ENCODE results near the gene ULBP1.
A peak's percentile ranks its signal among the peaks of the same experiment; 100 is the strongest.
"Not testable (repeated sequence)": the region's sequence is repeated elsewhere in the genome, so short reads cannot be mapped to it uniquely, and the experiment has no call there.

Gene ULBP1

GRCh38 chr6:149925253-149925973 is 38.3 kb upstream of the ULBP1 start:
- H3K27me3 Mint-ChIP-seq (ENCODE audit: low read depth) = peaks cover 89% of the 10 kb centered on the region
- DNase-seq (ENCODE audit: low spot score) = no peak
- H3K27ac Mint-ChIP-seq = no peak overlapping the region

DNA sequence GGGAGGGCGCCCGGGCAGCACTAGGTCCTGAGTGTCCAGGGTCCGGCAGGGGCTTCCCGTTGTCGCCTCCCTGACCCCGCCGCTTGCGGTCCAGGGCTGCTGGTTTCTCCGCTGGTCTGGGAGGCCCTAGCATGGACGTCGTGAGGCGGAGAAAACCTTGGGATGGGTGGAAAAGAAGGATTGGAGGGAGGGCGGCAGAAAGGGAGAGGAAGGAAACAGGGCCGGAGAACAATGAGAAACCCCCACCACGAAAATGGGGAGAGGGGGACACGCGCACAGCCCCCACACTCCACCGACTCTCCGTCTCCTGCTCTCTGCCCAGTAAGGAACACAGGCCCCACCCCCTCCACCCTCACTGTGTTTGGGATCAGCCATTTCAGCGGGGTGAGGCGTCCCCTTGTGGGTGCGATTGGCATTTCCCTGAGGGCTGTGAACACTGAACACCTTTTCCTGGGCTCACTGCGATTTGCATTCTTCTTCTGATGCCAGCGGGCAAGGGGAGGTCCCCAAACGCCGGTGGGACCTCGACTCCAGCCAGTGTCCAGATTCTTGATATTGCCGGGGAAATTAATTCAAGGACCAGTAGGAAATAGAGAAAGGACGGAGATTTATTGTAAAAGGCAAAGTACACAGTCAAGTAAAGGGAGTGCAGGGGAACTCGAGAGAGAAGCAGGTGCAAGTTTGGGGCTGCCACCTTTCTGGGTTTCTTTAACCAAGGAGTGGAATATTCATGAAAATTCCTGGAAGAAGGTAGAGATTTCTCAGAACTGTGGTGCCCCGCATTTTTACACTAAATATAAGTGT is 37.6 kb upstream of the ULBP1 start:
- Mint-ChIP-seq H3K36me3 (ENCODE audit: low read depth) (no peaks in the 10 kb centered on the region), H3K4me3 (peak overlapping the region; percentile 64), H3K9me3 (no peaks in the 10 kb centered on the region), H3K27me3 (ENCODE audit: low read depth) (peaks cover 87% of the 10 kb centered on the region), H3K4me1 (ENCODE audit: low read depth) (peaks cover 12% of the 10 kb centered on the region), H3K27ac (no peak overlapping the region)
- DNase-seq (ENCODE audit: low spot score) = peak; percentile 71

More at GRCh38 chr6:149925253-149925973, 38.3 kb upstream of the ULBP1 start:
- Mint-ChIP-seq H3K4me1 (ENCODE audit: low read depth) (peaks cover 12% of the 10 kb centered on the region), H3K36me3 (ENCODE audit: low read depth) (no peaks in the 10 kb centered on the region), H3K4me3 (peak overlapping the region; percentile 64), H3K9me3 (no peaks in the 10 kb centered on the region)

- not testable (repeated sequence) for H3K4me3 Mint-ChIP-seq; H3K36me3 Mint-ChIP-seq (ENCODE audit: low read depth); H3K27ac Mint-ChIP-seq; DNase-seq (ENCODE audit: low spot score); H3K9me3 Mint-ChIP-seq
- Mint-ChIP-seq H3K4me1 (ENCODE audit: low read depth) (peaks cover 11% of the 10 kb centered on the region), H3K27me3 (ENCODE audit: low read depth) (peaks cover 87% of the 10 kb centered on the region)
Observed at GRCh38 chr6:149927025-149927424, 36.7 kb upstream of the ULBP1 start.

DNA sequence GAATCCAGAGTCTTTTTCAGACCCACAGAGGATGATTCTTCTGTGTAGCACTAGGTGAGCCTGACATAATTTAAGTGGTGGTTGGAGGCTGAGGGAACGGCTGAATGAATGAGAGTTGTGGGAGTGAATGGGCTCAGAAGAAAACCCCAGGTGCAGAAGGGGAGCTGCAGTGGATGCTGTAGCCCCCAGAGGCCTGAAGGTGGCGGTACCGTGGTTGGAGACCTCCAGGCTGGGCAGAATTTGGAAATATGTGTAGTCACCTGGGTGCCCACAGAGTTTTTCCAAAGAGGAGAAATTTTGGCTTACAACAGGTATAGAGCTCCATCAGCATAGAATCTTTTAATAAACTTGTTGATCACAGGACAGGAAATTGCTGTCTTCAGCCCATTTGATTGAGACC is 34.3 kb upstream of the ULBP1 start:
- Mint-ChIP-seq H3K4me1 (ENCODE audit: low read depth) (peaks cover 5% of the 10 kb centered on the region), H3K36me3 (ENCODE audit: low read depth) (no peaks in the 10 kb centered on the region), H3K27ac (no peak overlapping the region), H3K27me3 (ENCODE audit: low read depth) (peaks cover 82% of the 10 kb centered on the region), H3K4me3 (no peak overlapping the region), H3K9me3 (no peaks in the 10 kb centered on the region)
- no peak for DNase-seq (ENCODE audit: low spot score)

DNA sequence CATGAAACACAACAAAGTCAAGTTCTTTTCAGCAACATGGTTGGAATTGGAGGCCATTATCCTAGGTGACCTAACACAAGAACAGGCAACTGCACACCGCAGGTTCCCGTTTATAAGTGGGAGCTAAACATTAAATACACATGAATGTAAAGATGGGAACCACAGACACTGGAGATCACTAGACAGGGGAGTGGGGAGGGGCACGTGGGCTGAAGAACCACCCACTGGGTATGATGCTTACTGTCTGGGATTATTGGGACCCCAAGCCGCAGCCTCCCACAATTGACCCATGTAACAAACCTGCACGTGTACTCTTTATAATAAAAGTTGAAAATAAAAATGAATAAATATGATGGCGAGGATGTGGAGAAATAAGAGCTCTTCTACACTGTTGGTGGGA is 32.2 kb upstream of the ULBP1 start:
- DNase-seq (ENCODE audit: low spot score) = no peak
- Mint-ChIP-seq H3K4me1 (ENCODE audit: low read depth) (peaks cover 3% of the 10 kb centered on the region), H3K27ac (no peak overlapping the region), H3K36me3 (ENCODE audit: low read depth) (no peaks in the 10 kb centered on the region), H3K9me3 (no peaks in the 10 kb centered on the region), H3K4me3 (no peak overlapping the region), H3K27me3 (ENCODE audit: low read depth) (peaks cover 85% of the 10 kb centered on the region)

GRCh38 chr6:149933036-149933435 is 30.7 kb upstream of the ULBP1 start:
- Mint-ChIP-seq H3K27me3 (ENCODE audit: low read depth) (peaks cover 87% of the 10 kb centered on the region), H3K4me1 (ENCODE audit: low read depth) (peaks cover 3% of the 10 kb centered on the region), H3K4me3 (no peak overlapping the region), H3K36me3 (ENCODE audit: low read depth) (no peaks in the 10 kb centered on the region), H3K27ac (no peak overlapping the region), H3K9me3 (no peaks in the 10 kb centered on the region)
- no peak for DNase-seq (ENCODE audit: low spot score)

DNA sequence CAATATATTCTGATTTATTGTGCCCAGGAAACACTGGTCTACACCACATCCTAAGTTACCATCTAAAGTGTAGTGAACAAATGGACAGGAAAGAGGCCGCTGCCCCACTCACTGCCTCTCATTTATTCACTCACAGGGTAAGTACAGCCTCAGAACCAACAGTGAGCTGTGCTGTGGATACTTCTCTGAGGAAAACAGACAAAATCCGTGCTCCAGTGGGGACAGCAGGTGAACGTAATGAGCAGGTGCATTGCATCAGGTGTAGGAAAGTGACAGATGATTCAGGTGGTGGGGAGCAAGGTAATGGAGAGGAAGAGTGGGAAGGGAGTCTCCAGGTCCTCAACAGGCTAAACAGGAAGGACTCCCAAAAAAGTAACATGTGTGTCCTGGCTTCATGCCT is 30.3 kb upstream of the ULBP1 start:
- H3K27ac Mint-ChIP-seq = no peak overlapping the region
- no peak for DNase-seq (ENCODE audit: low spot score)
- no peaks in the 10 kb centered on the region for H3K36me3 Mint-ChIP-seq (ENCODE audit: low read depth)
- H3K27me3 Mint-ChIP-seq (ENCODE audit: low read depth) = peaks cover 85% of the 10 kb centered on the region
- H3K4me3 Mint-ChIP-seq = no peak overlapping the region
- H3K4me1 Mint-ChIP-seq (ENCODE audit: low read depth) = peaks cover 3% of the 10 kb centered on the region
- H3K9me3 Mint-ChIP-seq = no peaks in the 10 kb centered on the region

DNA sequence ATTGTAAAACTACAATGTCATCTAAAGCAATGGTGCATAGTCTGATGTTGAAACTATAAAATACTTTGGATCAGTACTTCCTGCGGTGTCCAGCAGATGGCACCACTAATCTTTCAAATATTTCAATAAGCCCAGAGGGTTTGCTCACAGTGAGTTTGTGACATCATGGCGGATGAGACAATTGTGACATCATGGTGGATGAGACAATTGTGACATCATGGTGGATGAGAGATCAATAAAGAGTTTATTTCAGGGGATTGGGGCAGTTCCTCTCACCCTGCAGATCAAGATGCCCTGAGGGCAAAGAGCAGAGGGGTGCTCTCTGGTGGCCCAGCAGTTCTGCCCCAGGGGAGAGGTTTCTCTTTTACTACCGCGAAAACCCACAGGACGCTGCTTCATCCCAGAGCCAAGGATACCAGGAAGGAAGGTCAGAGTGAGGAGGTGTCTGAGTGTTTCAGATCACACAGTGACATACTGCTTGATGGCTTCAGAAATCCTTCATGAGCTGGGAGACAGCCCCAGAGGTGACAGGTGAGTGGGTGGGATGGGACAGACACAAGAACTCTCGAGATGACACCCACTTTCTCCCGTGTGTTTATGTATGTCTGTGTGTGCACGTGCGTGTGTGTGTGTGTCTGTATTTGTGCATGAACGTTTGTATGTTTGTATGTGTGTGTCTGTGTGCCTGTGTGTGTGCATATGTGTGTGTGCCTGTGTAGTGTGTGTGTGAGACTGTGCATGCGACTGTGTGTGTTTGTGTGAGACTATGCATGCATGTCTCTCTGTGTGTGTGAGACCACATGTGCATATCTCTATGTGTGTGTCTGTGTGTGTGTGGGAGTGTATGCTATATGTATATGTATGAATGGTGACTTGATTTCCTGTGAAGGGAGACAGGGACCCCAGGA is 29.2 kb upstream of the ULBP1 start:
- Mint-ChIP-seq H3K27ac (no peak overlapping the region), H3K36me3 (ENCODE audit: low read depth) (no peaks in the 10 kb centered on the region), H3K9me3 (no peaks in the 10 kb centered on the region), H3K27me3 (ENCODE audit: low read depth) (peaks cover 82% of the 10 kb centered on the region), H3K4me1 (ENCODE audit: low read depth) (peaks cover 10% of the 10 kb centered on the region), H3K4me3 (no peak overlapping the region)
- DNase-seq (ENCODE audit: low spot score) = peak; percentile 51

- H3K4me1 Mint-ChIP-seq (ENCODE audit: low read depth) = peaks cover 15% of the 10 kb centered on the region
- H3K27ac Mint-ChIP-seq = no peak overlapping the region
- peaks cover 82% of the 10 kb centered on the region for H3K27me3 Mint-ChIP-seq (ENCODE audit: low read depth)
- H3K4me3 Mint-ChIP-seq = no peak overlapping the region
- no peaks in the 10 kb centered on the region for H3K36me3 Mint-ChIP-seq (ENCODE audit: low read depth)
- DNase-seq (ENCODE audit: low spot score) = no peak
- no peaks in the 10 kb centered on the region for H3K9me3 Mint-ChIP-seq
Observed at GRCh38 chr6:149935246-149935645, 28.5 kb upstream of the ULBP1 start.

GRCh38 chr6:149935668-149936067 is 28.1 kb upstream of the ULBP1 start:
- H3K4me1 Mint-ChIP-seq (ENCODE audit: low read depth) = peaks cover 18% of the 10 kb centered on the region
- peaks cover 82% of the 10 kb centered on the region for H3K27me3 Mint-ChIP-seq (ENCODE audit: low read depth)

DNA sequence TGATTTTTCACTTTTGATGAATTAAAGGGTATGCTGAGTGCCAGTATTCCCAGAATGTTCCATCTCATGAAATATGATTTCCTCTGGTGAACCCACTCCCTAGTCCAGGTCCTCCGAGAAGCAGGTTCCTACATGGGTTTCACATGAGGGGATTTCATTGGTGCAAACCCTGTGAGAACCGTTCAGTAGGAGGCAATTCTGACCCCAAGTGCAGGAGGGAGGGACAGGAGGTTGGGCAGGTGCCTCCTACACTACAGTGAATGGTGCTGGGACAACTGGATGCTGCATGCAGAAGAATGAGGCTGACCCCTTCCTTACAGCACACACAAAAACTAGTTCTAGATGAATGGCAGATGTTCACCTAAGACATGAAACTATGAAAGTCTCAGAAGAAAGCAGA is 27.0 kb upstream of the ULBP1 start:
- no peaks in the 10 kb centered on the region for H3K36me3 Mint-ChIP-seq (ENCODE audit: low read depth)
- peaks cover 24% of the 10 kb centered on the region for H3K4me1 Mint-ChIP-seq (ENCODE audit: low read depth)
- no peak for DNase-seq (ENCODE audit: low spot score)
- no peak overlapping the region for H3K27ac Mint-ChIP-seq
- H3K9me3 Mint-ChIP-seq = no peaks in the 10 kb centered on the region
- no peak overlapping the region for H3K4me3 Mint-ChIP-seq
- H3K27me3 Mint-ChIP-seq (ENCODE audit: low read depth) = peaks cover 83% of the 10 kb centered on the region

More at GRCh38 chr6:149935668-149936067, 28.1 kb upstream of the ULBP1 start:
- no peaks in the 10 kb centered on the region for H3K9me3 Mint-ChIP-seq
- no peak overlapping the region for H3K27ac Mint-ChIP-seq
- H3K36me3 Mint-ChIP-seq (ENCODE audit: low read depth) = no peaks in the 10 kb centered on the region
- DNase-seq (ENCODE audit: low spot score) = no peak
- H3K4me3 Mint-ChIP-seq = no peak overlapping the region

- H3K36me3 Mint-ChIP-seq (ENCODE audit: low read depth); H3K27ac Mint-ChIP-seq; H3K9me3 Mint-ChIP-seq; DNase-seq (ENCODE audit: low spot score): not testable (repeated sequence)
- peaks cover 88% of the 10 kb centered on the region for H3K27me3 Mint-ChIP-seq (ENCODE audit: low read depth)
- H3K4me1 Mint-ChIP-seq (ENCODE audit: low read depth) = peaks cover 28% of the 10 kb centered on the region
- H3K4me3 Mint-ChIP-seq = peak overlapping the region; percentile 76
Observed at GRCh38 chr6:149938013-149938570, 25.7 kb upstream of the ULBP1 start.

- DNase-seq (ENCODE audit: low spot score) = peak; percentile 58
- no peaks in the 10 kb centered on the region for H3K9me3 Mint-ChIP-seq
- H3K36me3 Mint-ChIP-seq (ENCODE audit: low read depth) = no peaks in the 10 kb centered on the region
- peak overlapping the region; percentile 27 for H3K27ac Mint-ChIP-seq
- H3K27me3 Mint-ChIP-seq (ENCODE audit: low read depth) = peaks cover 86% of the 10 kb centered on the region
- H3K4me3 Mint-ChIP-seq = peak overlapping the region; percentile 76
- H3K4me1 Mint-ChIP-seq (ENCODE audit: low read depth) = peaks cover 28% of the 10 kb centered on the region
Observed at GRCh38 chr6:149938571-149939355, 25.0 kb upstream of the ULBP1 start.
